Nephron progenitor cell (in vitro differentiated cells): ENCODE results near the gene CCDC32.

Experiments used
- DNase-seq: peaks from one replicate; pipeline ENCODE4 v3.0.0; 2021
- H3K27ac Mint-ChIP-seq: 2 replicates; pipeline ENCODE4 v1.8.0; 2021; ENCODE audit warnings: mild to moderate bottlenecking, moderate library complexity, mixed read lengths
- H3K27me3 Mint-ChIP-seq: 2 replicates; pipeline ENCODE4 v1.8.0; 2021; ENCODE audit warnings: mild to moderate bottlenecking, low read depth, mixed read lengths; ENCODE audit not compliant: poor library complexity
- H3K36me3 Mint-ChIP-seq: 2 replicates; pipeline ENCODE4 v1.8.0; 2021; ENCODE audit warnings: low read depth, mixed read lengths
- H3K4me1 Mint-ChIP-seq: 2 replicates; pipeline ENCODE4 v1.8.0; 2021; ENCODE audit warnings: mixed read lengths
- H3K4me3 Mint-ChIP-seq: 2 replicates; pipeline ENCODE4 v1.8.0; 2021; ENCODE audit warnings: mild to moderate bottlenecking, moderate library complexity, mixed read lengths
- H3K9me3 Mint-ChIP-seq: 2 replicates; pipeline ENCODE4 v1.8.0; 2021; ENCODE audit warnings: mild to moderate bottlenecking, moderate library complexity, mixed read lengths
- TF ChIP-seq, protein P1 (sequence below): fragments of 200-600 bp; sonication (generic); IDR thresholded peaks from 2 replicates; pipeline ENCODE4 v1.5.0; 2021; ENCODE audit warnings: antibody characterized with exemption

The CCDC32 gene

DNA sequence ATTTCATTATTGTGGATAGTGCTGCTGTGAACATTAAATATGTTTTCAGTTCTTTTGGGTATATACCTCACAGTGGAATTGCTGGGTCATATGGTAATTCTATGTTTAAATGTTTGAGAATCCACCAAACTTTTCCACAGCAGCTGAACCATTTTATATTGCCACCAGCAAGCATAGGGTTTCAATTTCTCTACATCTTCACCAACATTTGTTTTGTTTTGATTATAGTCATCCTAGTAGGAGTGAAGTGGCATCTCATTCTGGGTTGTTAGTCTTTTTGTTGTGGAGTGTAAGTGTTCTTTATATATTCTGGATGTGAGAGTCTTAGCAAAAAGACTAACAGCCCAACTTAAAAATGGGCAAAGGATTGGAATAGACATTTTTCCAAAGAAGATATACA is 10.3 kb upstream of the CCDC32 start:
- H3K36me3 Mint-ChIP-seq, result peaks cover 47% of the 10 kb centered on the region
- peaks cover 3% of the 10 kb centered on the region for H3K27me3 Mint-ChIP-seq
- no peak overlapping the region for H3K4me3 Mint-ChIP-seq
- no peak overlapping the region for H3K27ac Mint-ChIP-seq
- TF ChIP-seq, protein P1, sequence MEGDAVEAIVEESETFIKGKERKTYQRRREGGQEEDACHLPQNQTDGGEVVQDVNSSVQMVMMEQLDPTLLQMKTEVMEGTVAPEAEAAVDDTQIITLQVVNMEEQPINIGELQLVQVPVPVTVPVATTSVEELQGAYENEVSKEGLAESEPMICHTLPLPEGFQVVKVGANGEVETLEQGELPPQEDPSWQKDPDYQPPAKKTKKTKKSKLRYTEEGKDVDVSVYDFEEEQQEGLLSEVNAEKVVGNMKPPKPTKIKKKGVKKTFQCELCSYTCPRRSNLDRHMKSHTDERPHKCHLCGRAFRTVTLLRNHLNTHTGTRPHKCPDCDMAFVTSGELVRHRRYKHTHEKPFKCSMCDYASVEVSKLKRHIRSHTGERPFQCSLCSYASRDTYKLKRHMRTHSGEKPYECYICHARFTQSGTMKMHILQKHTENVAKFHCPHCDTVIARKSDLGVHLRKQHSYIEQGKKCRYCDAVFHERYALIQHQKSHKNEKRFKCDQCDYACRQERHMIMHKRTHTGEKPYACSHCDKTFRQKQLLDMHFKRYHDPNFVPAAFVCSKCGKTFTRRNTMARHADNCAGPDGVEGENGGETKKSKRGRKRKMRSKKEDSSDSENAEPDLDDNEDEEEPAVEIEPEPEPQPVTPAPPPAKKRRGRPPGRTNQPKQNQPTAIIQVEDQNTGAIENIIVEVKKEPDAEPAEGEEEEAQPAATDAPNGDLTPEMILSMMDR, result no peak
- no peak for DNase-seq
- peaks cover 9% of the 10 kb centered on the region for H3K9me3 Mint-ChIP-seq
- peaks cover 12% of the 10 kb centered on the region for H3K4me1 Mint-ChIP-seq

- H3K36me3 Mint-ChIP-seq, result peaks cover 26% of the 10 kb centered on the region
- H3K9me3 Mint-ChIP-seq, result no peaks in the 10 kb centered on the region
- peak; percentile 93 for DNase-seq
- peaks cover 49% of the 10 kb centered on the region for H3K4me1 Mint-ChIP-seq
- TF ChIP-seq, protein P1, result no peak
- peak within 1 kb of the TSS; percentile 98 for H3K4me3 Mint-ChIP-seq
- H3K27ac Mint-ChIP-seq, result peak within 1 kb of the TSS; percentile 98
- peaks cover 15% of the 10 kb centered on the region for H3K27me3 Mint-ChIP-seq
These were observed 4.5 kb upstream of the CCDC32 start, which contains the start of gene RPUSD2 for GRCh38 chr15:40569129-40569953. Gene RPUSD2, plus strand, starts transcription at chr15:40569299. Its CDS starts 39 bp downstream, at chr15:40569338.

GRCh38 chr15:40567111-40567510 is 2.3 kb upstream of the CCDC32 start:
- H3K27me3 Mint-ChIP-seq, result peaks cover 12% of the 10 kb centered on the region
- H3K4me1 Mint-ChIP-seq, result peaks cover 59% of the 10 kb centered on the region
- H3K36me3 Mint-ChIP-seq, result peaks cover 7% of the 10 kb centered on the region
- no peak overlapping the region for H3K27ac Mint-ChIP-seq
- peak overlapping the region; percentile 18 for H3K4me3 Mint-ChIP-seq
- DNase-seq, result no peak
- TF ChIP-seq, protein P1, result no peak
- no peaks in the 10 kb centered on the region for H3K9me3 Mint-ChIP-seq

DNA sequence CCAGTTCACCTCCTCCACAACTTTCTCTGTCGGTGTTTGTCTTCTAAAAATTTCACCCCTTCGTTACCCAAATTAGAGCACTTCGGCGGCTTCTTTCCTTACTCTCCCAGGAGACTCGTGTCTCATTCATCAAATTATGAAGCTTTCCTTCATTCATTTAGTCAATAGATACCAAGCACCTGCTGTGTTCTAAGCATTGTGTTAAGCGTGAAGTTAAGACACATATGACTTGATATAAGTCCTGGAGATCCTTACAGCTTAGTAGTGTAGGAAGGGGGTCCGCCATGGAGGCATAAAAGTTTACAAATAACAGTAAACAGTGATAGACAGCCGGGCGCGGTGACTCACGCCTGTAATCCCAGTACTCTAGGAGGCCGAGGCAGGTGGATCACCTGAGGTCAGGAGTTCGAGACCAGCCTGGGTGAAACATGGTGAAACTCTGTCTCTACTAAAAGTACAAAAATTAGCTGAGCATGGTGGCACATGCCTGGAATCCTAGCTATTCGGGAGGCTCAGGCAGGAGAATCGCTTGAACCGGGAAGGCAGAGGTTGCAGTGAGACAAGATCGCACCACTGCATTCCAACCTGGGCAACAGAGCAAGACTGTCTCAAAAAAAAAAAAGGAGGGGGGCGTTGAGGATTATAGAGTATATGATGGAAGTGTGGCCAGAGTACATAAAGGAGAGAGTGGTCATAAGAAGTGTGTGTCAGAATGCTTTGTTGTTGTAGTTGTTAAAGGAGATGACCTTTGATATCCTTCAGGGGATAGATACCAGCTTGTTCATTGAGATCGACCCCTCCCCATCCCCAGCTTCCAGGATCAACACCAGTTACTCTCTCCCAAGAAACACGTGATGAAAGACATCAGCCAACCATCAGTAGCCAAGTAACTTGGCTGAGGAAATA is 744 bp upstream of the CCDC32 start:
- TF ChIP-seq, protein P1, result no peak
- Mint-ChIP-seq H3K9me3 (no peaks in the 10 kb centered on the region), H3K4me3 (peak overlapping the region; percentile 95), H3K4me1 (peaks cover 52% of the 10 kb centered on the region), H3K27ac (peak overlapping the region; percentile 34), H3K27me3 (peaks cover 12% of the 10 kb centered on the region), H3K36me3 (peaks cover 14% of the 10 kb centered on the region)
- DNase-seq, result no peak

DNA sequence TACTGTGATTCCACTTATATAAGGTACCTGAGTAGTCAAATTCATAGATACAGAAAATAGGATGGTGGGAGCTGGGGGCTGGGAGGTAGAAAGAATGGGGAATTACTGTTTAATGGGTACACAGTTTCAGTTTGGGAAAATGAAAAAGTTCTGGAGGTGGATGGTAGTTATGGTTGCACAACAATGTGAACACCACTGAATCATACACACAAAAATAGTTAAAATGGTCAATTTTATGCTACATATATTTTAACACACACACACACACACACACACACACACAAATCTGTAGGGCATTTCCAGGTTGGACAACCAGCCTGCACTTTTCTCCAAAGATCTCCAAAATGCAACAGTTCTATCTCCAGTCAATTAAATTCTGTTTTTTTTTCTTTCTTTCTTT is 1.4 kb downstream of the CCDC32 start:
- Mint-ChIP-seq H3K4me3 (peak overlapping the region; percentile 70), H3K27ac (no peak overlapping the region), H3K9me3 (no peaks in the 10 kb centered on the region), H3K4me1 (peaks cover 45% of the 10 kb centered on the region), H3K27me3 (peaks cover 12% of the 10 kb centered on the region), H3K36me3 (peaks cover 32% of the 10 kb centered on the region)
- no peak for DNase-seq
- TF ChIP-seq, protein P1, result no peak
